GM21619 (cell line): Measurements from ENCODE around the gene CCDC9B.
A peak's percentile ranks its signal among the peaks of the same experiment; 100 is the strongest.

Experiments
- ATAC-seq: cut with Tn5 transposase; IDR thresholded peaks from one replicate; pipeline ENCODE4 v1.9.1; 2021; ENCODE audit not compliant: unreplicated experiment

Gene CCDC9B

GRCh38 chr15:40310001-40310959 lies 30.5 kb downstream of the CCDC9B start:
- no peak for ATAC-seq

GRCh38 chr15:40309344-40309862 lies 31.3 kb downstream of the CCDC9B start:
- no peak for ATAC-seq

- peak; percentile 64 for ATAC-seq
These were observed 33.1 kb downstream of the CCDC9B start, which contains the start of gene PLCB2 for GRCh38 chr15:40307421-40308211. PLCB2 (minus strand) TSS chr15:40307935; CDS start chr15:40307672, 263 bp downstream.

DNA sequence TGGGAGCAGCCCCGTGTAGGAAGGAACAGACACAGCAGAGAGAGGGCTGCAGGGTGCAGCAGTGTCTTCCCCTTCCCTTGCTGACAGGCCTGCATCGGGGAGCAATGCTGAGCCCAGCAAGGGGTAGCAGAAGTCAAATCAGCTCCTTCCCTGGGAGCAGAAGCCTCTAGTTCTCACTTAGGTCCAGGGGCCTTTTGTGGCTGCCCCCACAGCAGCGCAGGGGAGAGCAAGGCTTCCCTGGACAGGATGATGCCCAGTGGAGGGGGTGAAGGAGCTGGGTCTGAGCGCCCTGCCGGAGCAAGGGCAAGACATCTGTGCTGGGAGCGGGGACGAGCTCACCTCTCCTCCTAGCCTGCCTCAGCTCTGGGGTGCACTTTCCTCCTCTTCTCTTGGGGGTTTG lies 33.8 kb downstream of the CCDC9B start:
- no peak for ATAC-seq

- no peak for ATAC-seq
These were observed 34.4 kb downstream of the CCDC9B start for GRCh38 chr15:40306371-40306770.

DNA sequence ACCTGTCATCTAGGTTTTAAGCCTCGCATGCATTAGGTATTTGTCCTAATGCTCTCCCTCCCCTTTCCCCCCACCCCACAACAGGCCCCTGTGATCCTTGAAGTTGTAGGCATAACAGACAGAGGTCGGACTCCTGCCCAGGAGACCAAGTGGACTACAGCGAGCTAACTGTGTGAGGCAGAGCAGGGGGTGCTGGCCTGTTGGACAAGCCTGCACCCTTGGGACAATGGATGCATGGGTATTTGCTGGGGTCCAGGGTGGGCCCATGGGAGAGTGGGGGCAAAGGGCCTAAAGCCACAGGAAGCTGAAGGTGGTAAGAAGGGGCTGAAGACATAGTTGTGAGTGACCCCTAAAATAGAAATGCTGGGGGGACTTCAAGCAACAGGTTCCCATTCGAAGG lies 35.5 kb downstream of the CCDC9B start:
- ATAC-seq: no peak

GRCh38 chr15:40303576-40303975 lies 37.2 kb downstream of the CCDC9B start:
- no peak for ATAC-seq

DNA sequence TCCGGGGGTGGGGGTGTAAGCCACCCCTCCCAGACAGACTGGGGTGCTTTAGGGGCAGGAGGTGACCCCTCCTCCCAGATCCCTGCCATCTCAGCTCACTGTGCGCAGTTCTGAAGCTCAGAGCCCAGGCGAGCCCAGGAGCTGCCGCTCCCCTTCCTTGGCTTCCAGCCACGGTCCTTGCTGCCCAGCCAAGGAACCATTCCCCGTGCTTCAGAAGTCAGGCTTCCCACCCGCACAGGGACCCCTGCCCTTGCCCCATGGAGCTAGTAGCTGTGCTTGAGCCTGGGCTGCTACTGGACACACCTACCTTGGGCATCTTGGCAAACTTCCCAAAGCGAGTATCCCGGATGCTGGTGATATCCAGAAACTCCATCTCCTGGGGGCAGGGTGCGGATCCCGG lies 37.8 kb downstream of the CCDC9B start:
- no peak for ATAC-seq

DNA sequence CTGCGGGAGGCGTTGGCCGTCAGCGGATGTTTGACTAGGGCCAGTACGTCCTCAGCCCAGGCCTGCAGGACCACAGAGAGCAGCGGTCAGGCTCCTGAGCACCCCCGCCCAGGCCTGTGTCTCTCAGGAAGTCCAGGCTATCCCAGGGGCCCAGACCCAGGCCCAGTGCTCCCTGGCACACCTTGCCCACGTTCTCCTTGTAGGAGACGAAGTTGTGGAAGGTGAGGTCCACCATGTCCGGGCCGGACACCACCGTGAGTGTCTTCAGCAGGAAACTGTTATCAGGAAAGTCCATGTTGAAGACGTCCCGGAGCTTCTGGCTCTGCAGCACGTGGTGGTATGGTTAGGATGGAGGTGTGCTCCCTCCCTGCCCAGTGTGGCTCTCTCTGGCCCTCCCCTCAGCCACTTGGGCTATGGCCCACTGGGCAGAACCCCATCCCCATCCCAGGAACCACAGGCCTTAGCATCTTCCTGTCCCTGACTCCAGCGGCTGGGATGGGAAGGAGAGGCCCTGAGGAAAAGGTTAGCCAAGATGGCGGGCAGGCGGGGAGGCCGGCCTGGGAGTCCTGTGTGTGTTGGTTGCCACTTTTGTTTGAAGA lies 38.4 kb downstream of the CCDC9B start:
- ATAC-seq: no peak

DNA sequence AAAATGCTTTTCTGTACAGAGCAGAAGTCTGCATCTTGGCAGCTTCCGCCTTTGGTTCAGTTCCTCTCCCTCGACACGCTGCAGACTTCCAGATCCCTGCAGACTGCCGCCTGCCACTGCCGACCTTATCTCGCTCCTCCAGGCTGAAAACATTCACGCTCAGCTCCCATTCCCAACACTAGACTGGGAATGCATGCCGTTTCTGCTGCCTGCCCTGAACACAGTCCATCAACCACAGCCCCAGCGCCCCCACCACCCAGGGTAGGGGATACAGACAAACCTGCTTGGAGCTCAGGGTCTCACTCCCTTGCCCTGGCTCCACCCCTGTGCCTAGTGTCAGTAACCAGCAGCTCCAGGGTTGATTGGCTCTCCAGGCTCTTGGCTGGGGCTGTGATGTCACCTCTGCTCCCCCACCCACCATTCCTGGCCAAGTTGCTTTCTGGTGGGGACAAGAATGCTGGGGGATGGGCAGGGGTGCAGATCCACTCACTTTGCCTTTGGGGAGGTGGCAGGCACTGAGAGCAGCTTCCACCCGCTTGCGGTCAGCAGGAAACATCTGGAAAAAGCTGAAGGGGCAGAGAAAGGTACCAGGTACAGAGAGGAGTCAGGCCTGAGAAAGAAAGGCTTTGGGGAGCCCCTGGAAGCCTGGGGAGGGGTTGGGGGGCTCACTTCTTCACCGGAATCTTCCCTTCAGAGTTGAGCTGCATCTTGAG lies 39.1 kb downstream of the CCDC9B start:
- ATAC-seq: no peak

- no peak for ATAC-seq
These were observed 40.0 kb downstream of the CCDC9B start for GRCh38 chr15:40300771-40301170.

DNA sequence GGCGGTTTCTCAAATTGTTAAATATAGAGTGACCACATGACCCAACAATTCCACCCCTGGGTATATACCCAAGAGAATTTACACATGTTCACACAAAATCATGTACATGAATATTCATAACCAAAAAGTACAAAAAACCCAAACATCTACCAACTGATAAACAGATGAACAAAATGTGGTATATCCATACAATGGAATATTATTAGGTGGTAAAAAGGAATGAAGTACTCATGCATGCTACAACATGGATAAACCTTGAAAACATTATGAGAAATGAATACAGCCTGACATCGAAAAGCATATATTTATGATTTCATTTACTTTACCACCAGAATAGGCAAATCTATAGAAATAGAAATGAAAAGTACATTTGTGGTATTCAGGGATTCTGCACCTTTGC lies 40.4 kb downstream of the CCDC9B start:
- no peak for ATAC-seq

DNA sequence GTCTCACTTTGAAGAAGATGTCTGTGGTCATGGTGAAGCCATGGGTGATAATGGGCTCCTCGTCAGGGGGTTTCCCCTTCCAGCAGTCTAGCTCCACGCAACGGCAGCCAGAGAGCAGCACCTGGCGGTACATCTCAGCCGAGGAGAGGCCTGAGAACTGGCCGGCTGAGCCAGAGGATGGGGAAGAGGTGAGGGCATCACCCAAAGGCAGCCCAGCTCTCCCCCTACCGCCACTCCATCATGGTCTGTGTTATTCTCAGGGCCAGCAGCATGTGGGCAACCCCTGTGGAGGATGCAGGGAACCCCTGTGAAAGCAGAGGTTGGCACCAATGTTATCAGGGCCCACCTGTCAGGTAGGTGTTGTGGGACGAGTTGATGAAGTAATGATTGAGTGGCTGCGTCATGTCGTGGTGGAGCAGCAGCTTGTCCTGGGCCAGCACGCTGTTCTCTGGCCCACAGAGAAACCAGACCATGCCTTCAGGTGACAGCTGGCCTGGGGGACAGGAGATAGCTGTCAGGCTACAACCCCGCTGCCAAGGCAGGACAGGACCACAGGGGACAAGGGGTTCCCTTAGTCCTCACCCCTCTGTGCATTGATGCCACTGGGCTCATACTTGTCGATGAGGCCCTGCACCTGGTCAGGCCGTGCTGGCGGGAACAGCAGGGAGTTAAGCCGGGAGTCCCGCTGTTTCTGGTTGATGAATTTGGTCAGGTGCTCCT lies 42.4 kb downstream of the CCDC9B start:
- ATAC-seq: no peak

- no peak for ATAC-seq
These were observed 43.4 kb downstream of the CCDC9B start for GRCh38 chr15:40297356-40297755.

GRCh38 chr15:40296561-40297230 lies 44.0 kb downstream of the CCDC9B start:
- no peak for ATAC-seq

DNA sequence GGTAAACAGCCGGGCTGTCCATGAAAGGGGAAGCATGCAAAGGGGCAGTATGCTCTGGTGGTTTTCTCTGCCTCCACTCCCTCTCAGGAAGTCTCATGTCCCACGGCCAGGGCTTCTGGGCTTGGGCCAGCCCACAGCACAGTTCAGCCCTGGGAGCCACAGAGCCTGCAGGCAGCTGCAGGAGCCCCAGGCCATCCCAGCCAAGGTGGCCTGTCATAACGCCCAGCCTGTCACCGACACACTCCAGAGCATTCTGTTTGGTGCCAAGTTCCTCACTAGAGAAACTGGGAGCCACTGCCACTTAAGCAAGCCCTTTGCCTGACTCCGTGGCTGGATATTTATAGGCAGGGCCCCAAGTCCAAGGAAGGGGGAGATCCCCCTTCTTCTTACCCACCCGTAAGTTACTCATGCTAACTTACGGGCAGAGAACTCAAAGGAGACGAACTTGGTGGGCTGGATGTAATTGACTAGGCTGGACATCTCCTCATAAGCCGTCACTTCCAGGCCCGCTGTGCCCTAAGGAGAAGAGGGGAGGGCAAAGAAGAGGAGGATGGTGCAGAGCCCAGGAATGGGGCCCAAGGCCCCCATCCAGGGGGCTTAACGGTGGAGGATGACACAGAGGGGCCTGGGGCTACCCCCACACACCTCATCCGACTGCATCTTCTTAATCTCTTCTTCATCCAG lies 44.7 kb downstream of the CCDC9B start:
- no peak for ATAC-seq

DNA sequence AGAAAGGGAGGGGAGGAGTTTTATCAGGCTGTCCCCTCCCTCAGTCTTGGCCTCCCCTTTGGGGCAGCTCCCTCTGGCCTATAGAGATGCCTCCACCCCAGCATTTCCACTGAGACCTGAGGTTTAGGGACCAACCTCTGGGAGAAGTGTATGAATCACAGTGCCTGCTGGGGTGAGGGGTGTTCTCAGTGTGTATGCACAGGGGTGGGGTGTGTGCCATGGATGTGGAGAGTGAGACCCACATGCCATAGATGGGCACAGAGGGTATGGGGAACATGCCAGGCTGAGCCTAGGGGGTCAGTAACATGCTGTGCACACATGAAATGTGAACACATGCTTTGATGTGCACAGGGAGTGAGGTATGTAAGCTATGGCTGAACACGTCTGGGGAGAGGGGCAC lies 45.4 kb downstream of the CCDC9B start:
- ATAC-seq: no peak

GRCh38 chr15:40293905-40294895 lies 46.5 kb downstream of the CCDC9B start:
- ATAC-seq: no peak
